GM12878 (cell line): ENCODE results near the gene ZNF804A. TPM values are rescaled to one million over a fixed set of nuclear protein-coding genes. Genes with fewer than 3 reads are reported as not detected.

Experiments
- ATAC-seq: fragments of 200-7000 bp; cut with Tn5 transposase; 3 replicates; pipeline ENCODE4 v1.9.1; 2020; ENCODE audit warnings: mild to moderate bottlenecking, moderate library complexity
- BruUV-seq: library from RNA; stranded (reverse); fragments of 400-500 nt; replicated peaks from 2 replicates; lab custom pipeline; 2021; lab: Mats Ljungman, UMichigan
- CTCF ChIA-PET: fragments of 300-600 bp; sonication (Branson Sonifier 250); formaldehyde crosslinking; extraction: SDS; loops from one replicate; lab custom pipeline; 2021; ENCODE audit warnings: inconsistent platforms; lab: Yijun Ruan, JAX
- POLR2A ChIA-PET: fragments of 350-600 bp; formaldehyde crosslinking; extraction: SDS; loops from one replicate; lab custom pipeline; 2021; ENCODE audit warnings: inconsistent platforms; lab: Charles Lee
- RAD21 ChIA-PET: fragments of 300-600 bp; sonication (Branson Sonifier 250); formaldehyde crosslinking; loops from one replicate; lab custom pipeline; 2023; ENCODE audit warnings: antibody characterized with exemption; ENCODE audit not compliant: unreplicated experiment; lab: Charles Lee
- SMC1A ChIA-PET: fragments of 300-600 bp; sonication (Branson Sonifier 250); formaldehyde crosslinking; loops from one replicate; lab custom pipeline; 2023; ENCODE audit not compliant: unreplicated experiment, uncharacterized antibody; lab: Charles Lee
- DNase-seq: peaks from one replicate; pipeline ENCODE4 v3.0.0-alpha.2; 2011; ENCODE audit warnings: low read depth, low spot score
- FAIRE-seq: peaks from 3 replicates; lab custom pipeline; 2011; peaks lifted over from hg19 to GRCh38; lab: Jason Lieb, UNC
- H2AFZ ChIP-seq: 2 replicates; pipeline ENCODE4 v1.6.0; 2011; ENCODE audit warnings: low read depth, low read length, control low read depth; ENCODE audit not compliant: control insufficient read depth
- H3K27ac ChIP-seq: 2 replicates; pipeline ENCODE4 v1.5.1; 2011; ENCODE audit warnings: control low read depth; ENCODE audit not compliant: control insufficient read depth, insufficient read depth
- H3K27me3 ChIP-seq, 2 experiments: replicated peaks in 1 of 2; 2 replicates each; pipeline versions ENCODE4 v1.6.0 to v1.6.1; 2011; ENCODE audit warnings: low read length in 1 of 2; ENCODE audit not compliant: control insufficient read depth in 2 of 2, insufficient read depth in 2 of 2
- H3K36me3 ChIP-seq, 2 experiments: 2 replicates each; pipeline ENCODE4 v1.5.1; 2011; ENCODE audit warnings: low read length in 1 of 2; ENCODE audit not compliant: control insufficient read depth in 2 of 2, insufficient read depth in 2 of 2
- H3K4me1 ChIP-seq: 2 replicates; pipeline ENCODE4 v1.6.1; 2011; ENCODE audit warnings: mild to moderate bottlenecking, low read length, moderate library complexity, mixed read lengths; ENCODE audit not compliant: control insufficient read depth, insufficient read depth
- H3K4me2 ChIP-seq: 2 replicates; pipeline ENCODE4 v1.6.0; 2011; ENCODE audit warnings: control low read depth; ENCODE audit not compliant: control insufficient read depth, insufficient read depth
- H3K4me3 ChIP-seq: fragments of 200-600 bp; sonication (generic); 2 replicates; pipeline ENCODE4 v1.5.1; 2016
- H3K79me2 ChIP-seq: 2 replicates; pipeline ENCODE4 v1.6.0; 2011; ENCODE audit warnings: low read length; ENCODE audit not compliant: control insufficient read depth, insufficient read depth
- H3K9ac ChIP-seq: 2 replicates; pipeline ENCODE4 v1.8.0; 2011; ENCODE audit warnings: low read length, control low read depth, mixed read lengths; ENCODE audit not compliant: control insufficient read depth, insufficient read depth
- H3K9me3 ChIP-seq: replicated peaks from 3 replicates; pipeline ENCODE4 v1.5.1; 2011; ENCODE audit warnings: mild to moderate bottlenecking, low read length; ENCODE audit not compliant: control insufficient read depth, insufficient read depth
- H4K20me1 ChIP-seq: 2 replicates; pipeline ENCODE4 v1.6.0; 2011; ENCODE audit not compliant: control insufficient read depth, insufficient read depth
- BCL11A ChIP-seq: IDR thresholded peaks from 2 replicates; pipeline ENCODE4 v1.6.1; 2011; ENCODE audit warnings: low read depth, low read length
- CHD2 ChIP-seq: IDR thresholded peaks from 2 replicates; pipeline ENCODE4 v1.6.1; 2011; ENCODE audit warnings: low read depth, low read length, improper control_type of control experiment, borderline replicate concordance
- MEF2B ChIP-seq: fragments of 450-650 bp; IDR thresholded peaks from 2 replicates; pipeline ENCODE4 v1.6.1; 2018; ENCODE audit warnings: mild to moderate bottlenecking, moderate library complexity; ENCODE audit not compliant: partially characterized antibody, poor library complexity, severe bottlenecking
- MYB ChIP-seq: fragments of 150-350 bp; IDR thresholded peaks from 2 replicates; pipeline ENCODE4 v1.6.1; 2014; ENCODE audit warnings: mild to moderate bottlenecking, low read depth, low read length, borderline replicate concordance
- NFXL1 ChIP-seq: fragments of 450-650 bp; IDR thresholded peaks from 2 replicates; pipeline ENCODE4 v1.6.1; 2017; ENCODE audit warnings: antibody characterized with exemption, mild to moderate bottlenecking, borderline replicate concordance
- NRF1 ChIP-seq: conservative IDR thresholded peaks from 2 replicates; pipeline ENCODE4 v1.6.1; 2011; ENCODE audit warnings: mild to moderate bottlenecking, low read depth, low read length, improper control_type of control experiment
- SP1 ChIP-seq: IDR thresholded peaks from one replicate; pipeline ENCODE4 v1.6.1; 2011; ENCODE audit warnings: low read depth, low read length
- SREBF2 ChIP-seq: IDR thresholded peaks from 2 replicates; pipeline ENCODE4 v1.6.1; 2012; ENCODE audit warnings: mild to moderate bottlenecking, low read length
- SRF ChIP-seq, 2 experiments: IDR thresholded peaks; 2 replicates each; pipeline ENCODE4 v1.6.1; 2011; ENCODE audit warnings: low read depth in 2 of 2, low read length in 2 of 2, mild to moderate bottlenecking in 1 of 2, moderate library complexity in 1 of 2
- WGBS: methylation state at CpG from one replicate; pipeline ENCODE4 v1.1.6; 2016; ENCODE audit warnings: low lambda C conversion rate; ENCODE audit not compliant: insufficient replicate concordance, insufficient coverage; ENCODE audit errors: missing lambda C conversion rate; 5-methylcytosine and 5-hydroxymethylcytosine counted together
- in situ Hi-C: fragments of 300-500 bp; cut with MboI; formaldehyde crosslinking; loops from 9 replicates; pipeline ENCODE4 v1.14.3; 2018; ENCODE audit warnings: mixed read lengths
- intact Hi-C: fragments of 100-400 bp; cut with micrococcal nuclease; formaldehyde crosslinking; loops from one replicate; pipeline ENCODE4 v1.14.2; 2022; ENCODE audit not compliant: unreplicated experiment
- polyA plus RNA-seq, 11 experiments: library from polyadenylated mRNA; depleted of rRNA in 4 of 11; unstranded in 6 of 11; stranded (reverse) in 5 of 11; fragments of >200 nt; fragmentation: Nextera tagmentation in 4 of 11; fragmentation: Illumina TruSeq in 1 of 11; extraction: Ambion mirVana in 4 of 11; extraction: Trizol in 1 of 11; gene quantifications; 1 replicate in 1 of 11; 2 replicates in 10 of 11; pipeline versions ENCODE4 v1.2.1 to v1.2.3, GENCODE V29; 2011 to 2016; ENCODE audit warnings: inconsistent platforms in 2 of 11, missing spikeins in 2 of 11, low read depth in 1 of 11
- total RNA-seq, 4 experiments: library from RNA; depleted of rRNA in 3 of 4; stranded (reverse); fragments of >200 nt in 3 of 4; fragmentation: Illumina TruSeq in 1 of 4; extraction: Trizol in 1 of 4; gene quantifications; 2 replicates each; pipeline versions ENCODE4 v1.2.1 to v1.2.3, GENCODE V29; 2013 to 2021

The ZNF804A gene
- total and polyA plus RNA-seq, 10 of the 15 experiments (the other 5 are each of a cell fraction or from before 2014, with no cell fraction given): 0.19 to 2.3 (median 1.4) TPM

- in situ Hi-C loops: no loop called here
- ChIA-PET CTCF (no interaction called here), SMC1A (no interaction called here), POLR2A (no interaction called here), RAD21 (interaction anchor here (0.7 kb wide), 1 partner anchor 1712 kb away, joined by 3 read pairs; no protein-coding TSS in a partner anchor)
- FAIRE-seq: no peak
- Histone ChIP-seq H3K36me3 (no peaks in the 10 kb centered on the region), H3K27me3 (no peaks in the 10 kb centered on the region), H3K4me1 (no peaks in the 10 kb centered on the region), H2AFZ (no peak overlapping the region), H3K4me2 (no peak overlapping the region), H3K4me3 (no peak overlapping the region), H4K20me1 (no peaks in the 10 kb centered on the region), H3K79me2 (no peaks in the 10 kb centered on the region), H3K9ac (no peak overlapping the region), H3K27ac (no peak overlapping the region), H3K9me3 (no peaks in the 10 kb centered on the region)
- no TSS peak for BruUV-seq
- intact Hi-C loops: no loop called here
- 27% methylated on average over 3 of the region's 3 CpGs for whole genome bisulfite sequencing
- DNase-seq: no peak
- no peak for ATAC-seq
- TF ChIP-seq SP1 (no peak), NRF1 (no peak), SREBF2 (no peak), MYB (no peak), MEF2B (no peak), SRF (IDR thresholded peaks at IDR 0.05; ENCODE audit: low read depth in 2 of 2, low read length in 2 of 2) (no peak), CHD2 (no peak)
Observed at GRCh38 chr2:184692141-184692734, 93.9 kb downstream of the ZNF804A start.

GRCh38 chr2:184696644-184697043 lies 98.3 kb downstream of the ZNF804A start:
- no peak overlapping the region for H3K4me2 ChIP-seq
- no peaks in the 10 kb centered on the region for H3K36me3 ChIP-seq
- ChIA-PET CTCF (interaction anchor here (1.4 kb wide), 1 partner anchor 10 kb away, joined by 3 read pairs; no protein-coding TSS in a partner anchor), POLR2A (no interaction called here), SMC1A (no interaction called here), RAD21 (no interaction called here)
- in situ Hi-C loops: no loop called here
- H3K79me2 ChIP-seq: no peaks in the 10 kb centered on the region
- no peak overlapping the region for H3K4me3 ChIP-seq
- H3K9ac ChIP-seq: no peak overlapping the region
- no peaks in the 10 kb centered on the region for H3K9me3 ChIP-seq
- WGBS: 0% methylated on average over 1 of the region's 1 CpG
- no peaks in the 10 kb centered on the region for H3K4me1 ChIP-seq
- H2AFZ ChIP-seq: no peak overlapping the region
- intact Hi-C loops: no loop called here
- ATAC-seq (no peak), FAIRE-seq (no peak), DNase-seq (no peak)
- no TSS peak for BruUV-seq
- H3K27ac ChIP-seq: no peak overlapping the region
- TF ChIP-seq NFXL1 (no peak), BCL11A (no peak)
- no peaks in the 10 kb centered on the region for H4K20me1 ChIP-seq
- H3K27me3 ChIP-seq: no peaks in the 10 kb centered on the region
